ENCODE measurements around the gene TMEM132C.

GRCh38 chr12:128338386-128339125 is 71.6 kb downstream of the TMEM132C start:
- TF ChIP-seq, protein P1, sequence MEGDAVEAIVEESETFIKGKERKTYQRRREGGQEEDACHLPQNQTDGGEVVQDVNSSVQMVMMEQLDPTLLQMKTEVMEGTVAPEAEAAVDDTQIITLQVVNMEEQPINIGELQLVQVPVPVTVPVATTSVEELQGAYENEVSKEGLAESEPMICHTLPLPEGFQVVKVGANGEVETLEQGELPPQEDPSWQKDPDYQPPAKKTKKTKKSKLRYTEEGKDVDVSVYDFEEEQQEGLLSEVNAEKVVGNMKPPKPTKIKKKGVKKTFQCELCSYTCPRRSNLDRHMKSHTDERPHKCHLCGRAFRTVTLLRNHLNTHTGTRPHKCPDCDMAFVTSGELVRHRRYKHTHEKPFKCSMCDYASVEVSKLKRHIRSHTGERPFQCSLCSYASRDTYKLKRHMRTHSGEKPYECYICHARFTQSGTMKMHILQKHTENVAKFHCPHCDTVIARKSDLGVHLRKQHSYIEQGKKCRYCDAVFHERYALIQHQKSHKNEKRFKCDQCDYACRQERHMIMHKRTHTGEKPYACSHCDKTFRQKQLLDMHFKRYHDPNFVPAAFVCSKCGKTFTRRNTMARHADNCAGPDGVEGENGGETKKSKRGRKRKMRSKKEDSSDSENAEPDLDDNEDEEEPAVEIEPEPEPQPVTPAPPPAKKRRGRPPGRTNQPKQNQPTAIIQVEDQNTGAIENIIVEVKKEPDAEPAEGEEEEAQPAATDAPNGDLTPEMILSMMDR (conservative IDR thresholded peaks at IDR 0.05), result no peak
- no peak for TF ChIP-seq ZFX (IDR thresholded peaks at IDR 0.05)

Measured in C4-2B (cell line).